ENCODE results near the gene CEL.
"Not testable (repeated sequence)": the region's sequence is repeated elsewhere in the genome, so short reads cannot be mapped to it uniquely, and the experiment has no call there.

The CEL gene

GRCh38 chr9:133065070-133065388 lies 3.2 kb downstream of the CEL start:
- DNase-seq = no peak

- DNase-seq = no peak
Observed at GRCh38 chr9:133066181-133066983, 4.6 kb downstream of the CEL start.

- no peak for DNase-seq
Observed at GRCh38 chr9:133067006-133067405, 5.2 kb downstream of the CEL start.

GRCh38 chr9:133067813-133068212 lies 6.0 kb downstream of the CEL start:
- DNase-seq = no peak

GRCh38 chr9:133068431-133068830 lies 6.7 kb downstream of the CEL start:
- not testable (repeated sequence) for DNase-seq

GRCh38 chr9:133070500-133070961 lies 8.8 kb downstream of the CEL start:
- DNase-seq = not testable (repeated sequence)

GRCh38 chr9:133070985-133071384 lies 9.2 kb downstream of the CEL start:
- DNase-seq = not testable (repeated sequence)

GRCh38 chr9:133071484-133072150 lies 9.8 kb downstream of the CEL start:
- no peak for DNase-seq

GRCh38 chr9:133072210-133072609 lies 10.4 kb downstream of the CEL start:
- DNase-seq = not testable (repeated sequence)

- no peak for DNase-seq
Observed at GRCh38 chr9:133073086-133074014, 11.6 kb downstream of the CEL start.

GRCh38 chr9:133074111-133074651 lies 12.4 kb downstream of the CEL start:
- DNase-seq = no peak

- DNase-seq = no peak
Observed at GRCh38 chr9:133075925-133076630, 14.3 kb downstream of the CEL start.

- DNase-seq = no peak
Observed at GRCh38 chr9:133076691-133077090, 14.9 kb downstream of the CEL start.

GRCh38 chr9:133078486-133078885 lies 16.7 kb downstream of the CEL start:
- no peak for DNase-seq

- DNase-seq = no peak
Observed at GRCh38 chr9:133080161-133080560, 18.4 kb downstream of the CEL start.

GRCh38 chr9:133080786-133081779 lies 19.3 kb downstream of the CEL start:
- not testable (repeated sequence) for DNase-seq

- DNase-seq = not testable (repeated sequence)
Observed at GRCh38 chr9:133081957-133082644, 20.3 kb downstream of the CEL start.

- not testable (repeated sequence) for DNase-seq
Observed at GRCh38 chr9:133083688-133084087, 21.9 kb downstream of the CEL start.

- not testable (repeated sequence) for DNase-seq
Observed at GRCh38 chr9:133086212-133086860, 24.6 kb downstream of the CEL start.

- no peak for DNase-seq
Observed at GRCh38 chr9:133086894-133087293, 25.1 kb downstream of the CEL start.

Measured in activated CD4-positive, alpha-beta T cell treated with anti-CD3 and anti-CD28 coated beads, Interleukin-10, Interleukin-2, amounts not matched to agents 100 ng/mL and 50 ng/mL, durations not matched to agents 16 hours and 8 hours (primary cell).